Endothelial cell of umbilical vein (primary cell): ENCODE measurements around the gene WNT8B. TPM values are rescaled to one million over a fixed set of nuclear protein-coding genes. Genes with fewer than 3 reads are reported as not detected.

Experiments used
- BruUV-seq: library from RNA; stranded (reverse); fragments of 400-500 nt; replicated peaks from 2 replicates; lab custom pipeline; 2021; lab: Mats Ljungman, UMichigan
- CTCF ChIA-PET: fragments of 300-600, 350-600 bp; sonication (Branson Sonifier 250); formaldehyde crosslinking; loops from one replicate; lab custom pipeline; 2021; ENCODE audit warnings: antibody characterized with exemption, inconsistent platforms; lab: Charles Lee
- POLR2A ChIA-PET: fragments of 300-600, 350-600 bp; sonication (Branson Sonifier 250); formaldehyde crosslinking; loops from one replicate; lab custom pipeline; 2021; ENCODE audit warnings: antibody characterized with exemption, inconsistent platforms; lab: Charles Lee
- DNase-seq: peaks from one replicate; pipeline ENCODE4 v3.0.0-alpha.2; 2011; ENCODE audit warnings: low read depth, low spot score
- FAIRE-seq: peaks from 2 replicates; lab custom pipeline; 2011; peaks lifted over from hg19 to GRCh38; lab: Jason Lieb, UNC
- H2AFZ ChIP-seq: 2 replicates; pipeline ENCODE4 v1.6.0; 2012; ENCODE audit warnings: low read depth, low read length, control low read depth, inconsistent platforms
- H3K27ac ChIP-seq: 2 replicates; pipeline ENCODE4 v1.5.1; 2011; ENCODE audit warnings: low read depth, mild to moderate bottlenecking, control low read depth, low read length, moderate library complexity; ENCODE audit not compliant: insufficient read depth
- H3K27me3 ChIP-seq, 2 experiments: 2 replicates each; pipeline versions ENCODE4 v1.6.0 to v1.6.1; 2011; ENCODE audit warnings: low read length in 2 of 2, mixed read lengths in 1 of 2; ENCODE audit not compliant: control insufficient read depth in 2 of 2, insufficient read depth in 2 of 2
- H3K36me3 ChIP-seq, 2 experiments: 2 replicates in 1 of 2; 3 replicates in 1 of 2; pipeline ENCODE4 v1.5.1; 2011; ENCODE audit warnings: low read length in 2 of 2, mild to moderate bottlenecking in 1 of 2, moderate library complexity in 1 of 2; ENCODE audit not compliant: control insufficient read depth in 2 of 2, insufficient read depth in 2 of 2; ENCODE audit errors: extremely low read depth in 1 of 2
- H3K4me1 ChIP-seq: 3 replicates; pipeline ENCODE4 v1.5.1; 2011; ENCODE audit warnings: mild to moderate bottlenecking, low read length; ENCODE audit not compliant: control insufficient read depth, insufficient read depth; ENCODE audit errors: extremely low read depth
- H3K4me2 ChIP-seq: 2 replicates; pipeline ENCODE4 v1.6.1; 2011; ENCODE audit warnings: low read length, control low read depth, mixed read lengths; ENCODE audit not compliant: insufficient read depth
- H3K4me3 ChIP-seq, 3 experiments: fragments of 200-600 bp in 1 of 3; sonication (generic), shearing (Covaris generic) in 1 of 3; replicated peaks in 1 of 3; 2 replicates each; pipeline ENCODE4 v1.5.1; 2011 to 2016; ENCODE audit warnings: control low read depth in 3 of 3, low read length in 3 of 3, mild to moderate bottlenecking in 2 of 3, inconsistent platforms in 1 of 3, low read depth in 1 of 3, moderate library complexity in 1 of 3; ENCODE audit not compliant: insufficient read depth in 1 of 3
- H3K79me2 ChIP-seq: 2 replicates; pipeline ENCODE4 v1.6.0; 2012; ENCODE audit warnings: low read length, inconsistent platforms; ENCODE audit not compliant: control insufficient read depth, insufficient read depth
- H3K9ac ChIP-seq: replicated peaks from 2 replicates; pipeline ENCODE3; 2011; ENCODE audit warnings: low read length, control low read depth; ENCODE audit not compliant: insufficient read depth; ENCODE audit errors: extremely low read depth
- H3K9me1 ChIP-seq: replicated peaks from 3 replicates; pipeline ENCODE4 v1.6.0; 2011; ENCODE audit warnings: mild to moderate bottlenecking, low read length; ENCODE audit not compliant: control insufficient read depth, insufficient read depth; ENCODE audit errors: extremely low read depth
- H3K9me3 ChIP-seq: replicated peaks from 2 replicates; pipeline ENCODE4 v1.5.1; 2012; ENCODE audit warnings: low read length, inconsistent platforms; ENCODE audit not compliant: control insufficient read depth, insufficient read depth
- H4K20me1 ChIP-seq: replicated peaks from 2 replicates; pipeline ENCODE3; 2011; ENCODE audit warnings: mild to moderate bottlenecking, low read length; ENCODE audit not compliant: control insufficient read depth, insufficient read depth; ENCODE audit errors: extremely low read depth
- EZH2 ChIP-seq: IDR thresholded peaks from 2 replicates; pipeline ENCODE4 v1.6.1; 2012; ENCODE audit warnings: borderline replicate concordance, low read depth, mild to moderate bottlenecking, moderate library complexity, low read length, inconsistent platforms; ENCODE audit not compliant: severe bottlenecking
- FOS ChIP-seq: IDR thresholded peaks from 2 replicates; pipeline ENCODE4 v1.6.1; 2011; ENCODE audit warnings: mild to moderate bottlenecking, low read length, moderate library complexity, borderline replicate concordance; ENCODE audit not compliant: insufficient read depth
- GATA2 ChIP-seq: IDR thresholded peaks from 2 replicates; pipeline ENCODE4 v1.7.0; 2011; ENCODE audit warnings: low read depth, mild to moderate bottlenecking, moderate library complexity, mixed read lengths, low read length; ENCODE audit not compliant: insufficient read length, insufficient read depth
- JUN ChIP-seq: IDR thresholded peaks from 2 replicates; pipeline ENCODE4 v1.6.1; 2011; ENCODE audit warnings: borderline replicate concordance, low read depth; ENCODE audit not compliant: insufficient read length, insufficient read depth
- MYC ChIP-seq: IDR thresholded peaks from one replicate; pipeline ENCODE4 v1.6.1; 2011; ENCODE audit warnings: mild to moderate bottlenecking, low read depth, low read length
- POLR2A ChIP-seq: IDR thresholded peaks from 2 replicates; pipeline ENCODE4 v1.6.1; 2012; ENCODE audit warnings: low read depth, mild to moderate bottlenecking, control low read depth, low read length
- POLR2AphosphoS5 ChIP-seq: IDR thresholded peaks from 2 replicates; pipeline ENCODE4 v1.6.1; 2012; ENCODE audit warnings: low read depth, mild to moderate bottlenecking, control low read depth, low read length, moderate library complexity; ENCODE audit not compliant: insufficient read depth
- dilution Hi-C: fragments of 300-500 bp; cut with MboI; formaldehyde crosslinking; loops from one replicate; pipeline ENCODE4 v1.15.0; 2019; ENCODE audit warnings: low sequenced_read_pairs; ENCODE audit not compliant: extremely low pct_ligation_motif_present
- intact Hi-C: fragments of 100-400 bp; cut with micrococcal nuclease; formaldehyde crosslinking; loops from one replicate; pipeline ENCODE4 v1.10.0; 2022
- polyA plus RNA-seq, 4 experiments: library from polyadenylated mRNA; depleted of rRNA in 3 of 4; stranded (reverse) in 3 of 4; unstranded in 1 of 4; fragments of >200 nt; gene quantifications; 2 replicates each; pipeline versions ENCODE4 v1.2.1 to v1.2.3, GENCODE V29; 2011 to 2012; ENCODE audit warnings: missing spikeins in 1 of 4
- total RNA-seq: library from RNA; stranded (reverse); gene quantifications from 2 replicates; pipeline ENCODE4 v1.2.3, GENCODE V29; 2021
- TF ChIP-seq, protein P1 (sequence below): IDR thresholded peaks from 2 replicates; pipeline ENCODE4 v1.6.1; 2011; ENCODE audit not compliant: insufficient read depth, insufficient read length
- TF ChIP-seq, protein P2 (sequence below), 2 donors: IDR thresholded peaks; 1 replicate in 1 of 2; 2 replicates in 1 of 2; pipeline ENCODE4 v1.5.1; 2011; ENCODE audit warnings: low read length in 2 of 2, mild to moderate bottlenecking in 2 of 2, moderate library complexity in 2 of 2, control low read depth in 1 of 2, inconsistent platforms in 1 of 2, low read depth in 1 of 2; ENCODE audit not compliant: insufficient read depth in 1 of 2; ENCODE audit errors: extremely low read depth in 1 of 2

WNT8B gene
- total and polyA plus RNA-seq, 2 donors (not counting 3 experiments of a cell fraction or from before 2014, with no cell fraction given): not detected

DNA sequence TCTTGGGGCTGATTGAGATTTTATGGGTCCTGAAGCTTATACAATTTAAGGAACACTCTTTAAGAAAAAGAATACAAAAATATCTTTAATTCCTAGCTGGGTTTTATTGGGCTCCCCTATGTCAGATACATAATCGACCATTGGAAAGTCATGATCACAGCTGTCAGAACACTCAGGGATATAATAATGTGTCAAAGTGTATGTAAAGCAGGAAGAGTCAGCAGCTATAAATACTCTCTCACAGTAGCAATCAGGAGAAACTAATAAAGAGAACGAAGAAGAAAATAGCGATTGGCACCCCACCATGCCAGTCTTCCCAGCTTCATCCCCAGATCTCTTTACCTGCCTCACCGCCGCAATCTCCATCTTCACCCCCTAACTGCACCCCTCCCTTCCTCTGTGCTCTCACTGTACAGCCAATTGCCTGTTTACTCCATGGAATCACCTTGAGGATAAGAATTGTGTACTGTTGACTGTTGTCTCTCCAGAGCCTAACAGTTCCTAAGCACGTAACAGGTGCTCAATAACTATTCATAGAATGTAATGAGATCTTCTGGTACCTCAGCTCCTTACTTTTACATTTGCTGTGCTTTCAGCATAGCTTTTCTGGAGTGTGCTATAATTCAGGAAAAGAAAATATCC, 24.0 kb upstream of the WNT8B start:
- POLR2A ChIA-PET: no interaction called here
- Histone ChIP-seq H3K9ac (no peak overlapping the region), H3K36me3 (no peaks in the 10 kb centered on the region), H2AFZ (no peak overlapping the region), H3K4me3 (no peak overlapping the region), H3K27me3 (peaks cover 2 to 4% of the 10 kb centered on the region in 2 experiments), H4K20me1 (no peaks in the 10 kb centered on the region), H3K9me1 (no peaks in the 10 kb centered on the region), H3K9me3 (no peaks in the 10 kb centered on the region), H3K4me1 (no peaks in the 10 kb centered on the region), H3K4me2 (no peak overlapping the region), H3K79me2 (no peaks in the 10 kb centered on the region), H3K27ac (no peak overlapping the region)
- intact Hi-C loops (no loop called here), dilution Hi-C loops (loop anchor here (10.0 kb wide), 1 partner anchor 56 kb away; no protein-coding TSS in a partner anchor)
- CTCF ChIA-PET: interaction anchor here (0.7 to 3.6 kb wide), 16 partner anchors 9 to 440 kb away, joined by 3 to 36 read pairs (median 4); partner anchors contain the start of gene HIF1AN
- FAIRE-seq (no peak), DNase-seq (no peak)
- TF ChIP-seq FOS (no peak), JUN (no peak), POLR2A (no peak), EZH2 (no peak), MYC (no peak), GATA2 (no peak), POLR2AphosphoS5 (no peak)
- TF ChIP-seq, protein P1, sequence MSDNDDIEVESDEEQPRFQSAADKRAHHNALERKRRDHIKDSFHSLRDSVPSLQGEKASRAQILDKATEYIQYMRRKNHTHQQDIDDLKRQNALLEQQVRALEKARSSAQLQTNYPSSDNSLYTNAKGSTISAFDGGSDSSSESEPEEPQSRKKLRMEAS: no peak
- TF ChIP-seq, protein P2, sequence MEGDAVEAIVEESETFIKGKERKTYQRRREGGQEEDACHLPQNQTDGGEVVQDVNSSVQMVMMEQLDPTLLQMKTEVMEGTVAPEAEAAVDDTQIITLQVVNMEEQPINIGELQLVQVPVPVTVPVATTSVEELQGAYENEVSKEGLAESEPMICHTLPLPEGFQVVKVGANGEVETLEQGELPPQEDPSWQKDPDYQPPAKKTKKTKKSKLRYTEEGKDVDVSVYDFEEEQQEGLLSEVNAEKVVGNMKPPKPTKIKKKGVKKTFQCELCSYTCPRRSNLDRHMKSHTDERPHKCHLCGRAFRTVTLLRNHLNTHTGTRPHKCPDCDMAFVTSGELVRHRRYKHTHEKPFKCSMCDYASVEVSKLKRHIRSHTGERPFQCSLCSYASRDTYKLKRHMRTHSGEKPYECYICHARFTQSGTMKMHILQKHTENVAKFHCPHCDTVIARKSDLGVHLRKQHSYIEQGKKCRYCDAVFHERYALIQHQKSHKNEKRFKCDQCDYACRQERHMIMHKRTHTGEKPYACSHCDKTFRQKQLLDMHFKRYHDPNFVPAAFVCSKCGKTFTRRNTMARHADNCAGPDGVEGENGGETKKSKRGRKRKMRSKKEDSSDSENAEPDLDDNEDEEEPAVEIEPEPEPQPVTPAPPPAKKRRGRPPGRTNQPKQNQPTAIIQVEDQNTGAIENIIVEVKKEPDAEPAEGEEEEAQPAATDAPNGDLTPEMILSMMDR (IDR thresholded peaks at IDR 0.05; ENCODE audit: extremely low read depth in 1 of 2, insufficient read depth in 1 of 2, low read depth in 1 of 2, low read length in 2 of 2): no peak
- no TSS peak for BruUV-seq
